GM19455 (cell line): ENCODE measurements around the gene TUBB1.
A peak's percentile ranks its signal among the peaks of the same experiment; 100 is the strongest.

Experiments
- ATAC-seq: cut with Tn5 transposase; IDR thresholded peaks from one replicate; pipeline ENCODE4 v1.9.1; 2021; ENCODE audit not compliant: unreplicated experiment

The TUBB1 gene

GRCh38 chr20:58989196-58989595 lies 30.0 kb upstream of the TUBB1 start:
- no peak for ATAC-seq

DNA sequence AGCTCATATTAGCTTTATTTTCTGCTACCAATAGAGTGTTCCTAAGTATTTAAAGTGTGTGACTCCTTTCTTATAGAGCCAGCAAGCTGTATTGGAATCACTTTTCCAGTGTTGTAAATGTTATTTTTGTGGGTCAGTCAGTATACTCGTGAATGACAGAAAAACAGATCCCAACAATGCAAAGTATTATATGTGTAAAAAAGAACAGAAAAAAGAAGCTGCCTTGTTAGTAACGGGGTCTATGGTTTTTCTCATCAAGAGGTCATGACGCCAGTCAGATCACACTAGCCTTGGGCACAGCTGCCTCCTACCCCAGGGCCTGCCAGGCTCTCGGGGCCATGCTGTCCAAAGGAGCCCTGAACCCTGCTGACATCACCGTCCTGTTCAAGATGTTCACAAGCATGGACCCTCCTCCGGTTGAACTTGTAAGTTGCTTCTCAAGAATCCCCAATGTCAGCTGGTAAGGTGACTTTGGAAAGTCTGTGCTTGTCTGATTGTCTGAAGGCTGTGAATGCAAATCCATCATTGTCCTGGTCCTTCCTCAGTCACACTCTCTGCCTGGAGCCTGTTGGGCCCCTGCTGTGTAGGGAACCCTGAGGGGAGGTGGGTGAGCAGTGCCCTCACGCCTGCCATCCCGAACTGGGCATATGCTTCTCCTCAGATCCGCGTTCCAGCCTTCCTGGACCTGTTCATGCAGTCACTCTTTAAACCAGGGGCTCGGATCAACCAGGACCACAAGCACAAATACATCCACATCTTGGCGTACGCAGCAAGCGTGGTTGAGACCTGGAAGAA lies 28.4 kb upstream of the TUBB1 start:
- no peak for ATAC-seq

DNA sequence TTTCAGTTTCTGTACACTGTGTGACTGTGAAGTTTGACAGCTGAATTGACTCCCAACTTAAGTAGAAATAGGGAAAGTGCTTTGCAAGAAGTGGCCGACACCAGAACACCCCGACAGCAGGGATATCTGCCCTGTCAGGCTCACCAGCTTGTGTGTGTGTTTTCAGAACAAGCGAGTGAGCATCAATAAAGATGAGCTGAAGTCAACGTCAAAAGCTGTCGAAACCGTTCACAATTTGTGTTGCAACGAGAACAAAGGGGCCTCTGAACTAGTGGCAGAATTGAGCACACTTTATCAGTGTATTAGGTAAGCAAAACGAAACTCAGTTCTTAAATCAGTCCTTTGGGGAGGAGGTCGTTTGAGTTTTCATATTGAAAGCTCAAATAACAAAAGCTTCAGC lies 27.5 kb upstream of the TUBB1 start:
- no peak for ATAC-seq

DNA sequence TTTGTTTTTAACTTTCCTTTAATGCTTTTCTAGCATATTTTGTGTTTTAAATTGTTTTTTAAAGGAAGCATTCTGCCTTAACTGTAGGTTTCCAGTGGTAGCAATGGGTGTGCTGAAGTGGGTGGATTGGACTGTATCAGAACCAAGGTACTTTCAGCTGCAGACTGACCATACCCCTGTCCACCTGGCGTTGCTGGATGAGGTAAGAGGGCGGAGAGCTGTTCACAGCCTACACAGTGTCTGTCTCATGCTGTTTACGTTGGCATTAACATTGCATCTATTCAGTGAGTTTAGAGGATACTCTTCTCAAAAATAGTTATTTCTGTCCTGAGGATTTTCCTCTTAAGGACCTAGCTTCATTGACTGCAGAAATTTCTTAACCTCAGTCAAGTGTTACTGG lies 26.3 kb upstream of the TUBB1 start:
- ATAC-seq, result no peak

- no peak for ATAC-seq
These were observed 25.6 kb upstream of the TUBB1 start for GRCh38 chr20:58993332-58994248.

- ATAC-seq, result no peak
These were observed 24.7 kb upstream of the TUBB1 start for GRCh38 chr20:58994390-58995159.

GRCh38 chr20:58995461-58996225 lies 23.6 kb upstream of the TUBB1 start:
- ATAC-seq, result no peak

DNA sequence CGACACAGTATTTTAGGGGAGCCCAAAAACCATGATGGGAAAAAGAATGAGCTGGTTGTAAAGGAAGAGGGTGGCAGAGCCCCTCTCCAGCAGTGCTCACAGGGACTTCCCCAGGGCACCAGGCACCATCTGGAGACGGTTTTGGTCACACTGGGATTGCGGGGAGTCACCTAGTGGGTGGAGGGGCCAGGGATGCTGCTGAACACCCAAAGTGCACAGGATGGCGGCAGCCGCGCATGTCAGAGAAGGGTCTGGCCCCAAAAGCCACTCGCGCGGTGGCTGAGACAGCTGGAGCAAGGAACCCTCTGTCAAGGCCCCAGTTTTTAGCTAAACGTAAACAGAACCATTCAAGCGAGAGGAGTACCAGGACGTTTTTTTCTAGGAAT lies 23.0 kb upstream of the TUBB1 start:
- ATAC-seq, result no peak

DNA sequence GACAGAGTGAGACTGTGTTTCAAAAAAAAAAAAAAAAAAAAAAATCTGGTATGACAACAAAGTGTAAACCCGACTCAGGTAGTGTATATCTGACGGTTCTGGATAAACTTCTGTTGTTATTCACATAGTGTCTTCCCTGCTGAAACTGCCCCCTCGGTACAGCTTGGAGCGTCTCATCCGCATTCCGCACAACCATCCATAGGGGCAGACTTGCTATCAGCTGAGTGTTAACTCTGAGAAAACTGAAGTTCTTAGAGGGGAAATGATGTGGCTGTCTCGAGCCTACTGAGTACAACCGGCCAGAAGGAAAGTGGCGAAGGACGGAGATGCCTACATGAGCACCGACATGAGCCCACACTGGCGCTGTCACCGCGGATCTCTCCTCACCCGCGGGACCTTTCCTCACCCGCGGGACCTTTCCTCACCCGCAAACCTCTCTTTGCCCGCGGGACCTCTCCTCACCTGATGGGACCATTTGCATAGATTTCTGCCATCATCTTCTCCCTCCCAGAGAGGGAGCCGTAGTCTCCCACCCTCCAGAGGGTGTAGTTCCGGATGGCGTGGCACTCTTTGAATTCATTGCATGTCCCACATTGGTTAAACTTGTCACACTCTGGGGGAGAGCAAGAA lies 22.0 kb upstream of the TUBB1 start:
- ATAC-seq, result no peak

DNA sequence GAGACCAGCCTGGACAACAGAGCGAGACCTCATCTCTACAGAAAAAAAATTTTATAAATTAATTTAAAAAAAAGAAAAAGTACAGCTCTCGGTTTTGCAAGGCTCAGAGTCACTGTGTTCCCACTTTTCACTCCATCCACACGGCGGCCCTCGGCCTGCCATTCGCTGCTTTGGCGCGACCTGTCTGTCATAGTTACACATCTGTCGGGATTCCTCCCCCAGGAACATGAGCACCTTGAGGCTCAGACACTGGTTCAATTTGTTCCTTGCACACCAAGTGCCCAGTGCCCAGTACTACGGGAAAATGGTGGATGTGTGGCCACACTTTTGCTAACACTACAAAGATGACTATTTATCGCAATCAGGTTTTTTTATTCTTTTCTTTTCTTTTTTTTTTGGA lies 20.6 kb upstream of the TUBB1 start:
- no peak for ATAC-seq

- no peak for ATAC-seq
These were observed 18.9 kb upstream of the TUBB1 start for GRCh38 chr20:59000326-59000725.

GRCh38 chr20:59001068-59001448 lies 18.2 kb upstream of the TUBB1 start:
- no peak for ATAC-seq

- no peak for ATAC-seq
These were observed 17.6 kb upstream of the TUBB1 start for GRCh38 chr20:59001449-59002171.

DNA sequence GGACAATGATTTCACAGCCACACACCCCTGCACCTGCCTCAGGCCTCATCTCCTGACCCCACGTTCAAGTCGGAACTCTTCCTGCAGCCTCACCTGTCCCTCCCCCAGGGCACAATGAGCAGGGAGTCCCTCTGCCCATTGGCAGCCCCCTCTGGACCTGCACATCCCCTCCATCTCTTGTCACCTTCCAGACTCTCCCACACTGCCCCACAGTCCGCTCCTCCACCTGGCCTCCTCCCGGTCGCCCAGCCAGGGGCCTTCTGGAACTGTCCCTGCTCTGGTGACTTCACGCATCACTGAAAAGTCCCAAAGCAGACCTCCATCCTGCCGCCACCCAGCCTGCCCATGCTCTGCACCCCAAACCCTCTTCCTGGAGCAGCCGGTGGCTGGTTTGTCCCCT lies 16.8 kb upstream of the TUBB1 start:
- no peak for ATAC-seq

GRCh38 chr20:59002874-59003399 lies 16.3 kb upstream of the TUBB1 start:
- ATAC-seq, result no peak

DNA sequence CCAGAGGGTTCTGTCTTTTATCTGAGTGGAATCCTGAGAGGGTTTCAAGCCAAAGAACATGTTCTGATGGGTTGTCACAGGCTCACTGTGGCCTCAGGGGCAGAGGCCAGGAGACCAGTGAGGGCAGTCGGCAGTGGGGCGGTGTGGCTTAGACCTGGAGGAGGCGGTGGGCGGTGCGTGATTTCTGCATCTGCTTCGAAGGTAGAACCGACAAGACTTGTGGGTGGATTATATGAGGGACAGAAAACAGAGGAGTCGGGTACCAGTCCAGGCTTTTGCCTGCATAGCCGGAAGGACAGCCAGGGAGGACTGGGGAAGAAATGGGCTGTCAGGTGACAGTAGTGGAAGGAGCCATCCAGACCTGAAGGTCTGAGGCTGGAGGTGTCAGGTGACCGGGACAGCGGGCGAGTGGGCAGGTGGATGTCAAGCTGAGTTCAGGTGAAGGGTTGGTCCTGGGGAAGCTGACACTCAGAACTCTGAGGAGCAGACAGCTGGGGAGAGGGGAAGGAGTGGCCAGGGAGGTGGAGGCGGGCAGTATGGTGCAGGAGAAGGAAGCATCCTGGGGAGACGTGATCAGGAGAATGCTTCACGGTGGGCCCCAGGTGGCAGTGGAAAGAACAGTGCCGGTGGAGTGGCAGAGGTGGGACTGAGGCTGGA lies 15.3 kb upstream of the TUBB1 start:
- ATAC-seq, result no peak

- ATAC-seq, result no peak
These were observed 14.8 kb upstream of the TUBB1 start for GRCh38 chr20:59004493-59004762.

DNA sequence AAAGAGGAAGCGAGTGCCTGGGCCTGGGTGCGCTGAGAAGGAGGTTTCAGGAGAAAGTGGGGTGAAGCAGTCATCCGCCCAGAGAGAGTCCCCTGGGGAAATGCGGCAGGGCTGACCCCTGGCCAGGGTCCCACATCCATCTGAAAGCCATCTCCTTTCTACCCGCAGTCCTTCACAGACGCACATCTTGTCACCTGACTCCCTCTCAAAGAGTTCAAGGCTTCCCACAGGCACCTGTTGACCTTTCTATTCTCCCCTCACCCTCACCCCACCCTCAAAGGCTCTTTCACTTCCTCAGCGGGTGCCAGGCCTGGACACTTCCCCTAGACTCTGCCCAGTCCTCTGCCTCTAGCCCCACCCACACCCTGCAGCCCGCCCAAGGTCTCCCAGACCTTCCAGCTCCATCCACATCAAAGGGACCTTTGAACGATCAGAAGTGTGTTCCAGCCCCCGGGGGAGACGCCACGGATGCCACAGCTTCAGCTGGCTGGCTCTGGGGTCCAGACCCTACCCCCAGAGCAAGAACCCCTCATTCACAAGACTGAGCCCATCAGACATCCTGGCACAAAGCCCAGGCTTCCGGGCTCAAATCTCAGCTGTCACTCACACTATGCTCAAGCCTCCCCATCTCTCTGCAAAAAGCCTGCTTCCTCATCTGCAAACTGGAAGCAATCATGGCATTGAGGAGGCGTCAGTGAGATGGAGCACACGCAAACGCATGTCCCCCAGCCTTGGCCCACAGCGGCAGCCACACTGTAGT lies 14.3 kb upstream of the TUBB1 start:
- peak; percentile 47 for ATAC-seq
